Left renal cortex interstitium (tissue), 4 donors: Measurements from ENCODE around the gene WWOX. TPM values are rescaled to one million over a fixed set of nuclear protein-coding genes. Genes with fewer than 3 reads are reported as not detected.
"Not testable (repeated sequence)": the region's sequence is repeated elsewhere in the genome, so short reads cannot be mapped to it uniquely, and the experiment has no call there.

Experiments used
- DNase-seq, 4 donors: peaks; one replicate each; pipeline ENCODE4 v3.0.0-alpha.2; 2013; ENCODE audit warnings: low read depth in 4 of 4, low spot score in 2 of 4, missing footprints in 1 of 4
- polyA plus RNA-seq, 4 donors: library from polyadenylated mRNA; unstranded; fragments of 120-200 nt; gene quantifications; one replicate each; pipeline ENCODE4 v1.2.1, GENCODE V29; 2013; ENCODE audit not compliant: insufficient read length in 4 of 4

Gene WWOX
- polyA plus RNA-seq, 4 donors = 32.7 to 42.3 (median 37.2) TPM

- no peak for DNase-seq
These were observed 951.9 kb downstream of the WWOX start for GRCh38 chr16:79051313-79051712.

DNA sequence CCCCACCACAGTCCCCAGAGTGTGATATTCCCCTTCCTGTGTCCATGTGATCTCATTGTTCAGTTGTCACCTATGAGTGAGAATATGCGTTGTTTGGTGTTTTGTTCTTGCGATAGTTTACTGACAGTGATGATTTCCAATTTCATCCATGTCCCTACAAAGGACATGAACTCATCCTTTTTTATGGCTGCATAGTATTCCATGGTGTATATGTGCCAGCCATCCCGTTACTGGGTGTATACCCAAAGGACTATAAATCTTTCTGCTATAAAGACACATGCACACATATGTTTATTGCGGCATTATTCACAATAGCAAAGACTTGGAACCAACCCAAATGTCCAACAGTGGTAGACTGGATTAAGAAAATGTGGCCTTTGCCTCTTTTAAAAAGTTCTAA, 952.7 kb downstream of the WWOX start:
- not testable (repeated sequence) for DNase-seq

GRCh38 chr16:79053577-79053976, 954.1 kb downstream of the WWOX start:
- DNase-seq = no peak

GRCh38 chr16:79054211-79054984, 954.9 kb downstream of the WWOX start:
- DNase-seq = no peak

GRCh38 chr16:79055251-79055970, 956.0 kb downstream of the WWOX start:
- no peak for DNase-seq

- no peak for DNase-seq
These were observed 961.7 kb downstream of the WWOX start for GRCh38 chr16:79061181-79061580.

DNA sequence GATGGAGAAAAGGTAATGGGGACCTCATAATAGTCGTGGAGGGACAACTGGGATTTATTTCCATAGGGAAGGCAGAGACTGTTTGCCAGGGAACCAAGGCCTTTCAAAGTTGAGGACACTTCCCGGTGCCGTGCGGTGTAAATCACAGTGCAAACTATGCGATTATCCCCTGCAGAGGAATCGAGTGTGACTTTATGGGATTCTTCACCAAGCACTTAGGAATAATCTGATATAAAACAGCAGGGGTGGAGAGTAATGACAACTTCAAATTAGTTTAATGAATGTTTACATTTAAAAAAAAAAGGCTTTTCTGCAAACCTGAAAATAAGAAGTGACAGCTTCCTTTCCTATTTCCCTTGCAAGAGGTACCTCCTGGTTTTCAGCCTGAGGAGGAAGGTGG, 962.9 kb downstream of the WWOX start:
- no peak for DNase-seq

GRCh38 chr16:79062821-79063220, 963.4 kb downstream of the WWOX start:
- no peak for DNase-seq

GRCh38 chr16:79064256-79064972, 965.0 kb downstream of the WWOX start:
- DNase-seq = no peak

- DNase-seq = no peak
These were observed 967.1 kb downstream of the WWOX start for GRCh38 chr16:79066561-79066960.

DNA sequence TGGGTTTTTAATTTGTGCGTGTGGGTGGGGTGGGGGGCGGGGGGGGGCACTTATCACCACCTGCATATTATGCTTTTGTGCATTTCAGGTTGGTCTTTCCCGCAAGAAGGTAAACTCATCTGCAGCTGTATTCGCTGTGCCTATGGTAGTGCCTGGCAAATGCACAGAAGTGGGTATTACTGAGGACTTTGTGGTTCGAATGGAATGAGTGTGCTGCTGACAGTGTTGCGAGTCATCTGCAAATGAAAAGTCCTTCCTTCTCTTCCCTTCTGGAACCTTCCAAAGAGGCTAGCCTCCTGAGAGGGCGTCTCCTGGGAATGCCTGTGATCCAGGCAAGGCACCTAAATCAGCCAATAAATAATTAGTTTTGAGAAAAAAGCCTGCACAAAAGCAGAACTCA, 968.1 kb downstream of the WWOX start:
- DNase-seq = no peak

- DNase-seq = no peak
These were observed 969.7 kb downstream of the WWOX start for GRCh38 chr16:79069121-79069520.

DNA sequence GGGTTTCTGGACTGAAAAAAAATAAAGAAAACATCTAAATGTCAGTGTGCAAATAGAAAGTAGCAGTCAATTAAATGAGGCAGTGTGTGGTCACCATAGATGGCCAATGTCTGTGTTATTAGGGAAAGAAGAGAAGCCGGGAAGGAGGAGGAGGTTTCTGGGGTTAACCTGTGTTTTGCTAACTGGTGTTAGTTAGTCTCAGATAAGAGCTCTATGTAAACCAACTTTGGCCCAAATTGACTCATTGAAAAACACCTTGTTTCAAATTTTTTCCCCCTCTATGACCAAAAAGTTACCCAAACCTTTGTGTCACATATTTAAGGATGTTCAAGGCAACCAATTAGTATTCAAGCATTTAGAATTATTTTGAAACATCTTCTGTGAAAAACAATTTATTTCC, 970.2 kb downstream of the WWOX start:
- no peak for DNase-seq

GRCh38 chr16:79071424-79071823, 972.0 kb downstream of the WWOX start:
- no peak for DNase-seq

DNA sequence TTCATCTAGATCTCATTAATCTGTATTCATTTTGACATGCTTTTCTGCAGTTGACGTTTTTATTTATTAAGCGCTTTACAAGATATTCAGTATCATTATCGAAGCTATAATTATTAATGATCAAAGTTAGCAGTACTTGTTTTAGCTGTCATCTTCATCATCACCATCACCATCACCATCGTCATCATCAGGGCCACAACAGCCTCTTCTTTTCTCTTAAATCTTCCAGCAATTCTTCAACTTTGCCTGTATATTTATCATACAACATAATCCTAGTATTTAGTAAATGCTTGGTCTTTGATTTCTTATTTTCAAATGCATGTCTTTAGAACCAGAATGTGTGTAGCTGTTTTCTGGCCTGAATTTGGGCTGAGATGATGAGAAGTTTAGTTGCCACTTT, 973.1 kb downstream of the WWOX start:
- DNase-seq = no peak

DNA sequence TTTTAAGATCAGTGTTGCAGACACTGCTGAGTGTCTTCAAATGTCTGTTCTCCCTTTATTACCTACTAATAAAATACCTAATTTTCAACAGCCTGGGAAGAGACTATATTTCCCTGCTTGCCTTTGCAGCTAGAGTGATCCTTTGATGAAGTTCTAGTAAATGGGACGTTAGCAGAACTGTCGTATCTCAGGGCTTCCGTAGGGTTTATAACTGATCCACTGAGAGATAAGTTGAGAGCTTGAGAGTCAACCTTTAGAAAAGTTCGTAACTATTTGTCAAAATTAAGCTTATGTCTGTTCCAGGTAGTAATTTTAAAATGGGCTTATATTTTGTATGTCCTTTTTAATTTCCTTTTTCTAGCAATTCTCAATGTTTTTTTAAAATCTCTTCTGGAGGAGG, 974.1 kb downstream of the WWOX start:
- no peak for DNase-seq

DNA sequence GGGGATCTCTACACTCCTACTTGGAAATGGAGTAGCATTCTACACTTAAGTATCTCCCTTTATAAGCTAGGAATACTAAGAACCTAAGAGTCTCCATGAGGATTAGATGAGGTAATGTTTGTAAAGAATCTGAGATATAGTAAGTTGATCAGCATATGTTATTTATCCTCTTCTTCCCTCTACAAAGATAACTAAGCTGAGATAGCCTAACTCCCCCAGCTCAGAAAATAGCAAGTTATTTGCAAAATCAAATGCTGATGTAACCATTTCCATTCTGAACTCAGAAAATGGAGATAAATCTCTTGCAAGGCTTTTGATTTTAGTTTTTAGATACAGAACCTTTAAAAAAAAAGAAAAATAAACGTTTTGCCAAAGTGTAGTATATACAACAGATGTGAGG, 975.1 kb downstream of the WWOX start:
- DNase-seq = no peak

DNA sequence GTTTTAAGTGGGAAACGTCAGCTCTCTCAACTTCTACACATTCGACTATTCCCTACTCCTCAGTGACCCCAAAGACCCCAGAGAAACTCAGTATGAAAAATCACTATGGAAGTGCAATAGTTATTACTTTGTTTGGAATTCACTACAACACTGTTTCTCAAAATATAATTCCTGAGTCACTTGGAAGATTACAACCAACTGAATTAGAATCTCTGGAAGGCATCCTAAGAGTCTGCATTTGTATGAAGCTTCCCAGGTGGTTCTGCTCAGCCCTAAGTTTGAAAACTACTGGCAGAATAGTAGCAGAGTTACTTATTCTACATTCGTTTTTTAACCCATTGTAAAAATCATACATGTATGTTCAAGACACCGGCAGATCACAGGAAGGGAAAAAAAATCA, 975.5 kb downstream of the WWOX start:
- no peak for DNase-seq

DNA sequence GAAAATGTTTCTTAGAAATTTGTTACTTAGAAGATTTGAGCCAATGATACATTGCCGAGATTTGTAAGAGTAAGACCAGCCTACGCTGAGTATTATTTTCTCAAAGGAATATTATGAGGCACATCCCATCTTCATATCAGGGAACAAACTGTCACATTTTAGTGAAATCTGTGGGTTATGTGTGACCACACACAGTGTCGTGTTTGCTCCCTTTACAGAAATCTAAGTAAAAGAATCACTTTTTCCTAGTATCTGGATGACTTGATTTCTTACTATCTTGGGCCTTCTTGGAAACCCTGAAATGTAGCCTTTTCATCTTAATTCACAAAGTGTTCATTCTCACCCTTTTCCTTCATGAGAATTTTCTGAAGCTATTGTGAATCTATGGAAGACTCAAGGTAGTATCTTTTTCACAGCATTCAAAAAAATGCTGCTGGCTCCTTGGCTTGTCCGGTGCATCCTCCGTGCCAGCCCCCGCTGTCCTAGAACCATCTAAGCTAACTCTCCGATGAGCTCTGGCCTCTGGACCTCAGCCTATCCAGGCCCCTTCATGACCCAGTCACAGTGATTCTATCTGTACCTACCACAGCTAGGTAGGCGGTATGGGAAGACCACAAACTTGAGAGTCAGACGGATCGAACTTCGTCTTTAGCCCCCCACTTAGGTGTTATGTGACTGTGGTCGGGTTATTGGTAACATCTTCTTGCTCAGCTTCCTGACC, 976.8 kb downstream of the WWOX start:
- DNase-seq = no peak

GRCh38 chr16:79077346-79077745, 977.9 kb downstream of the WWOX start:
- no peak for DNase-seq
